Mucosa of rectum (tissue), 2 donors: ENCODE results near the gene CLCN2.

Experiments used
- H3K27ac ChIP-seq, 2 donors: one replicate each; pipeline ENCODE4 v1.7.0; 2013; ENCODE audit warnings: inconsistent platforms in 2 of 2, low read depth in 2 of 2, low read length in 2 of 2
- H3K27me3 ChIP-seq, 2 donors: one replicate each; pipeline ENCODE4 v1.7.0; 2013; ENCODE audit warnings: low read length in 2 of 2; ENCODE audit not compliant: control insufficient read depth in 2 of 2, insufficient read depth in 2 of 2
- H3K36me3 ChIP-seq, 2 donors: one replicate each; pipeline ENCODE4 v1.7.0; 2013; ENCODE audit warnings: low read length in 2 of 2; ENCODE audit not compliant: control insufficient read depth in 2 of 2, insufficient read depth in 2 of 2
- H3K4me1 ChIP-seq, 2 donors: one replicate each; pipeline ENCODE4 v1.7.0; 2013; ENCODE audit warnings: low read length in 2 of 2, mild to moderate bottlenecking in 1 of 2; ENCODE audit not compliant: control insufficient read depth in 2 of 2, insufficient read depth in 2 of 2
- H3K4me3 ChIP-seq, 2 donors: one replicate each; pipeline ENCODE4 v1.7.0; 2013; ENCODE audit warnings: low read length in 2 of 2
- H3K9ac ChIP-seq, 2 donors: one replicate each; pipeline ENCODE4 v1.7.0; 2013; ENCODE audit warnings: low read length in 2 of 2, low read depth in 1 of 2, mild to moderate bottlenecking in 1 of 2
- H3K9me3 ChIP-seq, 2 donors: one replicate each; pipeline ENCODE4 v1.7.0; 2013; ENCODE audit warnings: low read length in 2 of 2; ENCODE audit not compliant: control insufficient read depth in 2 of 2
- donor health status: healthy.
- donor health status: Normal muscosa, but diverticular disease.

CLCN2 gene

GRCh38 chr3:184388164-184388935, 26.9 kb upstream of the CLCN2 start:
- H3K9me3 ChIP-seq, result no peaks in the 10 kb centered on the region
- H3K27ac ChIP-seq, result no peak overlapping the region
- no peak overlapping the region for H3K4me3 ChIP-seq
- no peak overlapping the region for H3K9ac ChIP-seq
- no peaks in the 10 kb centered on the region for H3K4me1 ChIP-seq
- H3K36me3 ChIP-seq, result no peaks in the 10 kb centered on the region
- peaks cover 3 to 7% of the 10 kb centered on the region in 2 donors for H3K27me3 ChIP-seq

- H3K4me1 ChIP-seq, result no peaks in the 10 kb centered on the region
- H3K27me3 ChIP-seq, result peaks cover 7 to 10% of the 10 kb centered on the region in 2 donors
- H3K9ac ChIP-seq, result no peak overlapping the region
- H3K9me3 ChIP-seq, result no peaks in the 10 kb centered on the region
- H3K36me3 ChIP-seq, result no peaks in the 10 kb centered on the region
- H3K27ac ChIP-seq, result no peak overlapping the region
- H3K4me3 ChIP-seq, result no peak overlapping the region
Measured at GRCh38 chr3:184387174-184387714, 25.8 kb upstream of the CLCN2 start.

DNA sequence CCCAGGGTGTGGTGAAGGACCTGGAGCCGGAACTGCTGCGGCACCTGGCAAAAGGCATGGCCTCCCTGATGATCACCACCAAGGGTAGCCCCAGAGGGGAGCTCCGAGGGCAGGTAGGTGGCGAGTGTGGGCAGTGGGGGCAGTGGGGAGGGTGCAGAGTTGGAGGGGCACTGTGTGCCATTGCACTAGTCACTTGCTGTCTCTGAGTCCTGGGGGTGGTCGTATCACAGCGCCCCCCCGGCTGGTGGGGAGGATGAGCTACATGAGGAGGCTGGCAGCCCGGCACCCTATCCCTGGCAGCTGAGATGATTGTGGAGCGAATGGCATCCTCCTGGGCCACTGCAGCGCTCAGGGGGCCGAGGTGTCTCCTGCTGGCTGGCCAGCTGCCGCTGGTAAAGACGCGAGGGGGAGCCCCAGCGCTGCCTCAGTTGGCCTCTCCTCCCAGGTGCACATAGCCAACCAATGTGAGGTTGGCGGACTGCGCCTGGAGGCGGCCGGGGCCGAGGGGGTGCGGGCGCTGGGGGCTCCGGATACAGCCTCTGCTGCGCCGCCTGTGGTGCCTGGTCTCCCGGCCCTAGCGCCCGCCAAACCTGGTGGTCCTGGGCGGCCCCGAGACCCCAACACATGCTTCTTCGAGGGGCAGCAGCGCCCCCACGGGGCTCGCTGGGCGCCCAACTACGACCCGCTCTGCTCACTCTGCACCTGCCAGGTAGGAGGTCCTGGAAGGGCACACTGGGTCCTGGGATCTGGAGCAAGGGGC, 24.8 kb upstream of the CLCN2 start:
- H3K4me1 ChIP-seq, result peaks cover 0 to 4% of the 10 kb centered on the region in 2 donors
- no peaks in the 10 kb centered on the region for H3K9me3 ChIP-seq
- peaks cover 9 to 20% of the 10 kb centered on the region in 2 donors for H3K27me3 ChIP-seq
- no peak overlapping the region for H3K9ac ChIP-seq
- H3K27ac ChIP-seq, result no peak overlapping the region
- no peaks in the 10 kb centered on the region for H3K36me3 ChIP-seq
- H3K4me3 ChIP-seq, result no peak overlapping the region

- peaks cover 16 to 25% of the 10 kb centered on the region in 2 donors for H3K27me3 ChIP-seq
- no peak overlapping the region for H3K4me3 ChIP-seq
- H3K27ac ChIP-seq, result no peak overlapping the region
- peaks cover 8 to 10% of the 10 kb centered on the region in 2 donors for H3K4me1 ChIP-seq
- no peak overlapping the region for H3K9ac ChIP-seq
- no peaks in the 10 kb centered on the region for H3K9me3 ChIP-seq
- no peaks in the 10 kb centered on the region for H3K36me3 ChIP-seq
Measured at GRCh38 chr3:184384856-184385422, 23.5 kb upstream of the CLCN2 start.

GRCh38 chr3:184384342-184384741, 22.9 kb upstream of the CLCN2 start:
- Histone ChIP-seq H3K9ac (no peak overlapping the region), H3K4me3 (no peak overlapping the region), H3K27me3 (peaks cover 18 to 28% of the 10 kb centered on the region in 2 donors), H3K27ac (no peak overlapping the region), H3K9me3 (no peaks in the 10 kb centered on the region), H3K4me1 (peaks cover 8 to 10% of the 10 kb centered on the region in 2 donors), H3K36me3 (no peaks in the 10 kb centered on the region)

DNA sequence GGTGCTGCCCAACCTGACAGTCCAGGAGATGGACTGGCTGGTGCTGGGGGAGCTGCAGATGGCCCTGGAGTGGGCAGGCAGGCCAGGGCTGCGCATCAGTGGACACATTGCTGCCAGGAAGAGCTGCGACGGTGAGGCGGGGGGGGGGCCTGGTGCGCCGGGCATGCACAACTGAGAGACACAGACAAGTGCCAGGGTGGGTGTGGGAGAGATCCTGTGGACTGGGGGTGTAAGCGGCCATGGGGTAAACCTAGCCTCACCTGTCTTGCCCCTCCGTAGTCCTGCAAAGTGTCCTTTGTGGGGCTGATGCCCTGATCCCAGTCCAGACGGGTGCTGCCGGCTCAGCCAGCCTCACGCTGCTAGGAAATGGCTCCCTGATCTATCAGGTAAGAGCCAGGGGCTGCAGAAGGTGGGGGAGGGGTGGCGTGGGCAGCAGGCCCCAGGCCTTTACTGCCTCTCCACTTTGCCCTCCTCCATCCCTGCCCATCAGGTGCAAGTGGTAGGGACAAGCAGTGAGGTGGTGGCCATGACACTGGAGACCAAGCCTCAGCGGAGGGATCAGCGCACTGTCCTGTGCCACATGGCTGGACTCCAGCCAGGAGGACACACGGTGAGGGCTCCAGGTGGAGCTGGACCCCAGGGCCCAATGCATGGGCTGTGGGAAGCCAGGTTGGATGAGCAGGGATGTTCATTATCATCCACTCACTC, 21.8 kb upstream of the CLCN2 start:
- Histone ChIP-seq H3K4me3 (no peak overlapping the region), H3K27ac (no peak overlapping the region), H3K9ac (no peak overlapping the region), H3K36me3 (no peaks in the 10 kb centered on the region), H3K27me3 (peaks cover 29 to 40% of the 10 kb centered on the region in 2 donors), H3K4me1 (peaks cover 8 to 10% of the 10 kb centered on the region in 2 donors), H3K9me3 (no peaks in the 10 kb centered on the region)

GRCh38 chr3:184382326-184383032, 21.1 kb upstream of the CLCN2 start:
- Histone ChIP-seq H3K27ac (no peak overlapping the region), H3K27me3 (peaks cover 33 to 43% of the 10 kb centered on the region in 2 donors), H3K9ac (no peak overlapping the region), H3K4me1 (peaks cover 8 to 10% of the 10 kb centered on the region in 2 donors), H3K4me3 (no peak overlapping the region), H3K9me3 (no peaks in the 10 kb centered on the region), H3K36me3 (no peaks in the 10 kb centered on the region)

GRCh38 chr3:184381261-184382224, 20.1 kb upstream of the CLCN2 start:
- H3K27ac ChIP-seq, result no peak overlapping the region
- peaks cover 8 to 10% of the 10 kb centered on the region in 2 donors for H3K4me1 ChIP-seq
- H3K36me3 ChIP-seq, result no peaks in the 10 kb centered on the region
- H3K9me3 ChIP-seq, result no peaks in the 10 kb centered on the region
- H3K4me3 ChIP-seq, result peak overlapping the region; percentile 45 to 58
- no peak overlapping the region for H3K9ac ChIP-seq
- peaks cover 33 to 43% of the 10 kb centered on the region in 2 donors for H3K27me3 ChIP-seq
